HCT116 (cell line): ENCODE measurements around the gene PDE12.

Experiments
- CTCF ChIP-seq, 3 experiments: fragments of 200-600 bp in 1 of 3; sonication (generic) in 1 of 3; IDR thresholded peaks in 2 of 3; conservative IDR thresholded peaks in 1 of 3; 2 replicates each; pipeline ENCODE4 v1.5.1; 2012 to 2017; ENCODE audit warnings: low read depth in 2 of 3, low read length in 2 of 3, antibody characterized with exemption in 1 of 3, borderline replicate concordance in 1 of 3, control low read depth in 1 of 3, mild to moderate bottlenecking in 1 of 3, mixed read lengths in 1 of 3, mixed run types in 1 of 3, moderate library complexity in 1 of 3; ENCODE audit not compliant: insufficient read depth in 1 of 3
- FOSL1 ChIP-seq: IDR thresholded peaks from 2 replicates; pipeline ENCODE4 v1.6.1; 2012; ENCODE audit warnings: low read depth
- JUND ChIP-seq: IDR thresholded peaks from 2 replicates; pipeline ENCODE4 v1.6.1; 2012
- MAX ChIP-seq: IDR thresholded peaks from 2 replicates; pipeline ENCODE4 v1.6.1; 2012
- POLR2A ChIP-seq: IDR thresholded peaks from 2 replicates; pipeline ENCODE4 v1.7.0; 2011; ENCODE audit warnings: borderline replicate concordance; ENCODE audit not compliant: insufficient read depth, insufficient read length; ENCODE audit errors: extremely low read depth
- SRF ChIP-seq: IDR thresholded peaks from 2 replicates; pipeline ENCODE4 v1.6.1; 2012; ENCODE audit warnings: low read depth
- ZNF274 ChIP-seq: fragments of 200-500 bp; sonication (Bioruptor generic); IDR thresholded peaks from 2 replicates; pipeline ENCODE4 v1.6.1; 2014; ENCODE audit warnings: mild to moderate bottlenecking, low read depth, low read length, inconsistent platforms

- TF ChIP-seq FOSL1 (no peak), CTCF (IDR thresholded peaks at IDR 0.05 in 2 of 3, conservative IDR thresholded peaks at IDR 0.05 in 1 of 3; ENCODE audit: borderline replicate concordance in 1 of 3, insufficient read depth in 1 of 3, low read depth in 2 of 3, low read length in 2 of 3) (no peak), POLR2A (no peak), JUND (no peak), ZNF274 (no peak), MAX (no peak), SRF (no peak)
Measured at GRCh38 chr3:57586778-57587177, 30.7 kb downstream of the PDE12 start.
